ENCODE measurements around the gene SNAPC2.

Gene SNAPC2

DNA sequence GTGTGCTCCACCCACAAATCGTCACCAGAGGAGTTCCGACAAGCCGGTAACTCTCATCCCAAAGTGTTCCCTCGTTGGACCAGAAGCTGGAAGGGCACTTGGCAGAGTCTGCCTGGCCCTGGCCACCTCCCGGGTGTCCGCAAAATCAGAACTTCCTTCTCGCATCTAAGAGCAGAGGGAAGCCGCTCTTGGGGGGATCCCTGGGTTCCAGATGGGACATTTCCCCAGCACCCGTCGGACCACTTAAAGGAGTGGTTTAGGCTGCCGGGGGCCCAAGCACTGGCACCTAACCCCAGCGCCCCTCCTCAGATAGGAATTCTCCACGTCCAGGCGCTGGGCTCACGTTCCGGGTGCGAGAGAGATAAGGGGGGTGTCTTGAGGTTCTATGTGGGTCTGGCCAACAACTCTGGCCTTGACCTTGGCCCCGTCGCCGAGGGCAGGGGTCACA is 17.3 kb upstream of the SNAPC2 start:
- DNase-seq (no peak), ATAC-seq (no peak)
- H3K4me1 Mint-ChIP-seq = peaks cover 48% of the 10 kb centered on the region
- no peaks in the 10 kb centered on the region for H3K9me3 Mint-ChIP-seq
- H3K27ac Mint-ChIP-seq = peak overlapping the region; percentile 92 to 99
- peak overlapping the region; percentile 91 to 94 for H3K4me3 Mint-ChIP-seq
- H3K27me3 Mint-ChIP-seq = no peaks in the 10 kb centered on the region

DNA sequence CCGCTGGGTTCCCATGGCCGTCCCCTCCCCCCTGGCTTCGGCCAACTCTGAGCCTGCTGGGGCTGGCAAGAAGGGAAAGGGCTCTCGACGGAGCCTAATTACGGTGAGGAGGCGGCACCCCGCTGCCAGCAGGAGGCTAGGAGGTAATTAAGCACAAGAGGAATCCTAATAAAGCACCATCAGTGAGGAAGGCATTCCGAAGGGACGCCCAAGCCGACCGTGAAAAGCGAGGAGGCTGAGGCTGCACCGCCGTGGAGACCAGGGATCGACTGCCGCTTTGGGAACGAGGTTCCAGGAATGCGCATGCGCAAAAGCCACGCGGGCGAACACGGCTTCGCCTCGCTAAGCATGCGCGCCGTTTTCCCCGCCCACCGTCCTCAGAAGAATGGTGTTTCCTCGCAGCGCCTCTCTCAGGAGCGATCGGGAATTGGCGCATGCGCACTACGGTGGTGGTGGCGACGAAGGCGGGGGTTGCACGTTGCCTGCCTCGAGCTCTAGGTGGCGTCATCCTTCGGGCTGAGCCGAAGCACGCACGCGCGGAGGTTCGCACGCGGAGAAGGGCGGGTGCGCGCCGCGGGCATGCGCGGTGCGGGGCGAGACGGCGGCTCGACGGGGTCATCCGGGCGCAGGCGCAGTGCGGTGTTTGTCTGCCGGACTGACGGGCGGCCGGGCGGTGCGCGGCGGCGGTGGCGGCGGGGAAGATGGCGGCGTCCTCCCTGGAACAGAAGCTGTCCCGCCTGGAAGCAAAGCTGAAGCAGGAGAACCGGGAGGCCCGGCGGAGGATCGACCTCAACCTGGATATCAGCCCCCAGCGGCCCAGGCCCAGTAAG is 16.7 kb upstream of the SNAPC2 start, which contains the start of gene MAP2K7:
MAP2K7 (plus strand) TSS at position 634 of the 830 bp plus-strand sequence; CDS start at position 702, 68 bp downstream.
- H3K4me3 Mint-ChIP-seq = peak within 1 kb of the TSS; percentile 94 to 95
- H3K27ac Mint-ChIP-seq = peak within 1 kb of the TSS; percentile 96 to 99
- H3K27me3 Mint-ChIP-seq = no peaks in the 10 kb centered on the region
- DNase-seq (peak; percentile 100), ATAC-seq (peak; percentile 81)
- H3K4me1 Mint-ChIP-seq = peaks cover 54% of the 10 kb centered on the region
- no peaks in the 10 kb centered on the region for H3K9me3 Mint-ChIP-seq

DNA sequence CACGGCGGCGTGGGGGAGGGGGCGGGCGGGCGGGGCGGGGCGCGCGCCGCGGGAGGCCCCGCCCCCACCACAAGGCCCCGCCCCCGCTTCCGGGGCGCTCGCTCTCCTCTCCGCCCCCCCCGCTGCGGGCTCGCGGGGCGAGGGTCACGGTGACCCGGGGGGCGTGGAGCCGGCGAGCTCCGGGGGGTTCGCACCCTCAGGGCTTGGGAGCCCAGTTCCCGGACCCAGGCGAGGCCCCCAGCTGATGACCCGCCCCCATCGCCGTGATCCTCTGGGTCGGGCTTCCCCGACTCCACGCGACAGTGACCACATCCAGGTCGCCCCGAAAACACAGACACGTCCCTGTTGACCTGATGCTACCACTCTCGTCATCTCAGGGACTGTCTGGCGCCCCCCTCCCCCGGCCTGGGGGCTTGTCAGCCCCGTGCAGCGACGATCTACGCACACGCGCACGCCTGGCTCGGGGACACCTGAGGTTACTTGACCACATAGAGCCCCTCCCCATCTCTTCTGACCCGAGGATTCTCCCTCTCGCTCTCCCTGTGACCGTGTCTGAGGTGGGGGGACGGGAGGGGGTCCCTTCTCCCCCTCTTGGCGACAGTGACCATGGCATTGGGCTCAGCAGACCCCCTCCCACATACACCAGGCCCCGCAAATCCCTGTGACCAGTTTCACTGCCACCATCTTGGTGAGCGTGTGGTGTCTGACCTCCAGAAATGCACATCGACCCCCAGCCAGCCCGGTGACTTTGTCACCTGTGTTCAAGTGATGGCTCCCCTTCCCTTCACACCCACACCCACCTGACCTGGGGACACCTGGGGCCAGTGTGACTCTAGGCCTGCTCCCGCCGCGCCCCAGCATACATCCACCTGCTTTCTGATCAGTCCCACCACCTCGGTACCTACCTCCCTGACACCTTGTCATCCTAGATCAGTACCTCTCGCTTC is 15.8 kb upstream of the SNAPC2 start:
- no peaks in the 10 kb centered on the region for H3K27me3 Mint-ChIP-seq

DNA sequence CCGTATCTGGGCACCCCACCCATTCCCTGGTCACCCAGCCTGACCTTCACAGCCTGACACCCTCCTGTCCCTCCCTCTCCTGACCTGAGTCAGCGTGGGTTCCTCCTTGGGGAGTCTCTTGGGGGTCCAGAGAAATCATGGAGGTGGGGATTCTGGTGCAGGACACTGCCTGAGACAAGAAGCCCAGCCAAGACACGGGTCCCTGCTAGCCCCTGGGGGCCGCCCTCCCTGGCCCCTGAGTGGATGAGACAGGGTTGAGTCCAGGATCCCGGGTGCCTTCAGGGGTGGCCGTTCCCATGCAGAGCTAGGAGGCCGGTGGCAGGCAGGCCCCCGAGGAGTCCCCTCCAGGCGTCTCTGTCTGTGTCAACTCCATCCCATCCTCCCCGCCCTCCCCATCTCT is 14.9 kb upstream of the SNAPC2 start:
- no peak for DNase-seq
- no peaks in the 10 kb centered on the region for H3K9me3 Mint-ChIP-seq
- peaks cover 55% of the 10 kb centered on the region for H3K4me1 Mint-ChIP-seq
- peak overlapping the region; percentile 96 to 98 for H3K27ac Mint-ChIP-seq
- H3K4me3 Mint-ChIP-seq = peak overlapping the region; percentile 92 to 95
- ATAC-seq = no peak
- H3K27me3 Mint-ChIP-seq = no peaks in the 10 kb centered on the region

More for the DNA sequence above, 15.8 kb upstream of the SNAPC2 start:
- DNase-seq (peak; percentile 70 to 76), ATAC-seq (peak; percentile 69)
- Mint-ChIP-seq H3K9me3 (no peaks in the 10 kb centered on the region), H3K4me3 (peak overlapping the region; percentile 92 to 95), H3K27ac (peak overlapping the region; percentile 96 to 98), H3K4me1 (peaks cover 55% of the 10 kb centered on the region)

DNA sequence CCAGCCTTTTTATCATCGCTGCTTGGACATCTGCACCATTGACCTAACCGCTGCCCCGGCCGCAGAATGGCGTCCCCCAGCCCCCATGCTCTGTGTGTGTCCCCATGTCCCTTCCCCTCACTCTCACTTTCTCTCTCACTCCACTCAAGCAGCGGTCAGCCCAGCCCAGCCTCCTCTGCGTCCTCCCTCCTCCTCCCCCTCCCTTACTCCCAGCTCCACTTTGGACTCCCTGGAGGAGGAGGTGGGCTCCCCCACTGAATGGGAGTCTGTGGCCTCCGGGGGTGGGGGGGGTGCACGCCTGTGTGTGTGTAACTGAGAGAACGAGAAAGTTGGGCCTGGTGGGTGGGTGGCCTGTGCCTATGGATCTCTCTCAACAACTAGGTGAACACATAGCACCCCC is 14.3 kb upstream of the SNAPC2 start:
- peak overlapping the region in 1 of 2 donors; percentile 54 for H3K27ac Mint-ChIP-seq
- DNase-seq (no peak), ATAC-seq (no peak)
- H3K4me1 Mint-ChIP-seq = peaks cover 55% of the 10 kb centered on the region
- H3K4me3 Mint-ChIP-seq = peak overlapping the region; percentile 60 to 92
- no peaks in the 10 kb centered on the region for H3K9me3 Mint-ChIP-seq
- H3K27me3 Mint-ChIP-seq = no peaks in the 10 kb centered on the region

DNA sequence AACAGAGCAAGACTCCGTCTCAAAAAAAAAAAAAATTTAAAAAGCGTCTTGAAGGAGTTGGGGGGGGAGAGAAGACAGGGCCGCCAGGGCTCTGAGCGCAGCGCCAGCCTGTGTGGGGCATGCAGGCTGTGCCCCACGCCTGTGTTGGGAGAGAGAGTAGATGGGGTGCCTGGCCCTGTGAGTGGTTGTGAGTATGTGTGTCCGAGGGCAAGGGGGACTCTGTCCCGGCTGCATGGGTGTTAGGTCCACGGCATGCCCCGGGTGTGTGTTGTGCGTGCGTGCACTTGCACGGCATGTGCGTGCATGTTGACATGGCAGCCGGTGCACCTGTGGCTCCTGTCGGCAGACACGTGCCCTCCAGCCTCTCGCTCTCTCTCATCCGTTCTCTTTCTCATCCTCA is 13.0 kb upstream of the SNAPC2 start:
- peaks cover 55% of the 10 kb centered on the region for H3K4me1 Mint-ChIP-seq
- no peak for ATAC-seq
- H3K9me3 Mint-ChIP-seq = no peaks in the 10 kb centered on the region
- no peak for DNase-seq
- no peak overlapping the region for H3K4me3 Mint-ChIP-seq
- H3K27ac Mint-ChIP-seq = peak overlapping the region; percentile 61 to 82
- H3K27me3 Mint-ChIP-seq = no peaks in the 10 kb centered on the region

DNA sequence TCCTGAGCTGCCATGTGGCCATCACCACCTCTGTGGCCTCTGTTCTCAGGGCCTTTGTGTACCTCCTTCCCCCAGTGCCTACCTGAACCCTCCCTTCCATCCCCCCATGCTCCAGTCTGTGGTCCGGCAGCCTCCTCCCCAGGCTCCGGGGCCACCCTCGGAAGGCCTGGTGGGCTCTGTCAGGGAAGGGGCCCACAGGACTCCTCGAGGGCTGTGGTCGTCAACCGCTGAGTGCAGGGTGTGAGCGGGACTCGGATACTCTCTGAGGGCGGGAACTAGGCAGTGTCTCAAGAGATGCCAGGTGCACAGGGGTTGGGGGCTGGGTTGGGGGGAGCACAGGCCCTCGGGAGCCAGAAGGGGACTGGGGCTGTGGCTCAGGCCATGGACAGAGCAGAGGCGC is 12.6 kb upstream of the SNAPC2 start:
- no peak overlapping the region for H3K4me3 Mint-ChIP-seq
- peak overlapping the region in 1 of 2 donors; percentile 61 for H3K27ac Mint-ChIP-seq
- peaks cover 52% of the 10 kb centered on the region for H3K4me1 Mint-ChIP-seq
- ATAC-seq (no peak), DNase-seq (no peak)
- no peaks in the 10 kb centered on the region for H3K9me3 Mint-ChIP-seq
- no peaks in the 10 kb centered on the region for H3K27me3 Mint-ChIP-seq

DNA sequence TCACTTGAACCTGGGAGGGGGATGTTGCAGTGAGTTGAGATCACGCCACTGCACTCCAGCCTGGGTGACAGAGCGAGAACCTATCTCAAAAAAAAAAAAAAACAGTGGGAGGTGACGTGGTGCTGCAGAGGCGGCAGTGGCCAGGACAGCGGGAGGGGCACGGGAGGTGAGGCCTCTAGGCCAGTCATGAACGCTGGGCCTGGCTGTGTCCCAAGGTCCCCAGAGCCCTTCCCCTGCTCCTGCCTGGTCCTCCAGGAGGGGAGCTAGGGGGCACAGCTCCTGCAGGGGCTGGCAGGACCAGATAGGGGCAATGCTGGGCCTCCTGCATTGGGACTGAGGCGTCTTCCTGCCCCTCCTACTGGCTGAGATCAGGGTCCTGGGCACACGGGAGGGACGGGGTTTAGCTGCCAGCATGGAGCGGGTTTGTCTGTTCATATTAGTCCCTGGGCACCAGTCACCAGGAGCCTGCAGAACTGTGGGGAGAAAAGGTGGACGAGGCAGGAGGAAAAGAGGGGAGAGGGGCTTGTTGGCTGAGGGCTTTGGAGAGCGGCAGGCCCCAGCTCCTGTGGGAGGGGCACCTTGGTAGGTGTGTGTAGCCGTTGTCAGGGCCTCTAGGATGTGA is 11.9 kb upstream of the SNAPC2 start:
- H3K27ac Mint-ChIP-seq = no peak overlapping the region
- H3K27me3 Mint-ChIP-seq = no peaks in the 10 kb centered on the region
- H3K4me1 Mint-ChIP-seq = peaks cover 46% of the 10 kb centered on the region
- ATAC-seq = no peak
- no peaks in the 10 kb centered on the region for H3K9me3 Mint-ChIP-seq
- H3K4me3 Mint-ChIP-seq = no peak overlapping the region
- no peak for DNase-seq

DNA sequence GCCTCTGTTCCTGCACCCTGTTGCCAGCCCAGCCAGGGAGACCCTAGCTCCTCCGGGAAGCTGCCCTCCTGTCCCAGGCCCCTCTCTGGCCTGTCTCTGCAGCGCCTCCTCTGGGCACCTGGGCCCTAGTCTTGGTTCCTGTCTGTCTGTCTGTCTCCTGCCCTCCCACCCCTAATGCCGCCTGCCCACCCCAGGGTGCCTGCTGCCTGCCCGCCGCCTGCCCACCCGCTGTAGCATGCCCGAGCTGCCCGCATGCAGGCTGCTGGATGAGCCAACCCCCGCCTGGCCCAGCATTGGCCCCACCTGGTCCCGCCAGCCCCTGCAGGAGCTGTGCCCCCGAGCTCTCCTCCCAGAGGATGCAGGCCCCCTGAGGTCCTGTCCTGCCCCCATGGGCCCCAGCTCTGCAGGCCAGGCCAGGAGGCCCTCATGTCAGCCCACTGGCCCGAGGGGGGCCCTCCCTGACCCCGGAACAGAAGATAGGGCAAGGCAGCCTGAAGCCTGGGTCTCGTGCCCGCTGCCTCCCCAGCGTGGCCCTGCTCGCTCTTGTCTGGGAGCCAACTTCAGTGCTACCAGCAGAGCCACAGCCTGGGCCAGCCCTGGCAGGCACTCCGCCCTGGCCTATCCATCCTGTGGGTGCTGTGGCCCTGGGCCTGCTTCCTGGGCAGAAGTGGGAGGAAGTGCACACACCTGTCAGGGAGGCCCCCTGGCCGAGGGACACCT is 11.2 kb upstream of the SNAPC2 start:
- DNase-seq (no peak), ATAC-seq (no peak)
- no peak overlapping the region for H3K27ac Mint-ChIP-seq
- H3K27me3 Mint-ChIP-seq = no peaks in the 10 kb centered on the region
- no peaks in the 10 kb centered on the region for H3K9me3 Mint-ChIP-seq
- H3K4me3 Mint-ChIP-seq = no peak overlapping the region
- H3K4me1 Mint-ChIP-seq = peaks cover 42% of the 10 kb centered on the region

DNA sequence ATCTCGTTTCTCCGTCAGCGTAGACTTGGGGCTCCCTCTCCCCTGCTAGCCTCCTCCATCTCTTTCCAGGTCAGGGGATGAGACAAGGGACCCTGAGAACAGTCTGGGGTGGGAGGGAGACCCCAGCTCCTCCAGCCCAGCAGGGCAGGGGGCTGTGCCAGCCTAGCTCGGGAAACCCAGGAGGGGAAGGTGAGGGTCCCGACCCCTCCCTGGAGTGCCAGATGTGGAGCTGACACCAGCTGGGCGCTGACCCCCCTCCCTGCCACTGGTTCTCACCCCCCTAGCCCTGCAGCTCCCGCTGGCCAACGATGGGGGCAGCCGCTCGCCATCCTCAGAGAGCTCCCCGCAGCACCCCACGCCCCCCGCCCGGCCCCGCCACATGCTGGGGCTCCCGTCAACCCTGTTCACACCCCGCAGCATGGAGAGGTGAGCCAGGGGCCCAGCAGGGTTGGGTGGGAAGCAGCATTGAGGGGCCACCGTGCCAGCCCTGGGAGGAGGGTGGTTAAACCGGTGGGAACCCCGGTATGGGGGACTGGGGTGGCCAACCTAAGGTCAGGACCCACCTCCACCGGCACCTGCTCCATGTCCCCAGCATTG is 10.6 kb upstream of the SNAPC2 start:
- Mint-ChIP-seq H3K27ac (no peak overlapping the region), H3K9me3 (no peaks in the 10 kb centered on the region), H3K27me3 (peaks cover under 1% of the 10 kb centered on the region), H3K4me1 (peaks cover 38% of the 10 kb centered on the region), H3K4me3 (no peak overlapping the region)
- DNase-seq (no peak), ATAC-seq (peak; percentile 10)

DNA sequence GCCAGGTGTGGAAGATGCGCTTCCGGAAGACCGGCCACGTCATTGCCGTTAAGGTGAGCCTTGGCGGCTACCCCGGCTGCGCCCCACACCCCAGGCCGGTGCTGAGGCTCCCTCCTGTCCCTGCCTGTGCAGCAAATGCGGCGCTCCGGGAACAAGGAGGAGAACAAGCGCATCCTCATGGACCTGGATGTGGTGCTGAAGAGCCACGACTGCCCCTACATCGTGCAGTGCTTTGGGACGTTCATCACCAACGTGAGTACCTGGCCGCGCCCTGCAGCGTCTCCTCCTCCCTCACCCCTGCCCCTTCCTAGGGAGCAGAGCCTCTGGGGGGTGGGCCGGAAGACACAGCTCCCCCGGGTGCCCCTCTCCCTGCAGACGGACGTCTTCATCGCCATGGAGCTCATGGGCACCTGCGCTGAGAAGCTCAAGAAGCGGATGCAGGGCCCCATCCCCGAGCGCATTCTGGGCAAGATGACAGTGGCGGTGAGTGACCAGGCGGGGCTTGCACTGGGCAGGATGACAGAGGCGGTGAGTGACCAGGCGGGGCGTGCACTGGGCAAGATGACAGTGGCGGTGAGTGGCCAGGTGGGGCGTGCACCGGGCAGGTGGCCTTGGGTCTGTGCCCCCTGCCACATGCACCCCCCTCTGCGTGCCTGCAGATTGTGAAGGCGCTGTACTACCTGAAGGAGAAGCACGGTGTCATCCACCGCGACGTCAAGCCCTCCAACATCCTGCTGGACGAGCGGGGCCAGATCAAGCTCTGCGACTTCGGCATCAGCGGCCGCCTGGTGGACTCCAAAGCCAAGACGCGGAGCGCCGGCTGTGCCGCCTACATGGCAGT is 9.6 kb upstream of the SNAPC2 start:
- peaks cover 10% of the 10 kb centered on the region for H3K27me3 Mint-ChIP-seq
- no peaks in the 10 kb centered on the region for H3K9me3 Mint-ChIP-seq
- H3K4me3 Mint-ChIP-seq = no peak overlapping the region
- no peak for ATAC-seq
- peaks cover 35% of the 10 kb centered on the region for H3K4me1 Mint-ChIP-seq
- H3K27ac Mint-ChIP-seq = no peak overlapping the region
- no peak for DNase-seq

DNA sequence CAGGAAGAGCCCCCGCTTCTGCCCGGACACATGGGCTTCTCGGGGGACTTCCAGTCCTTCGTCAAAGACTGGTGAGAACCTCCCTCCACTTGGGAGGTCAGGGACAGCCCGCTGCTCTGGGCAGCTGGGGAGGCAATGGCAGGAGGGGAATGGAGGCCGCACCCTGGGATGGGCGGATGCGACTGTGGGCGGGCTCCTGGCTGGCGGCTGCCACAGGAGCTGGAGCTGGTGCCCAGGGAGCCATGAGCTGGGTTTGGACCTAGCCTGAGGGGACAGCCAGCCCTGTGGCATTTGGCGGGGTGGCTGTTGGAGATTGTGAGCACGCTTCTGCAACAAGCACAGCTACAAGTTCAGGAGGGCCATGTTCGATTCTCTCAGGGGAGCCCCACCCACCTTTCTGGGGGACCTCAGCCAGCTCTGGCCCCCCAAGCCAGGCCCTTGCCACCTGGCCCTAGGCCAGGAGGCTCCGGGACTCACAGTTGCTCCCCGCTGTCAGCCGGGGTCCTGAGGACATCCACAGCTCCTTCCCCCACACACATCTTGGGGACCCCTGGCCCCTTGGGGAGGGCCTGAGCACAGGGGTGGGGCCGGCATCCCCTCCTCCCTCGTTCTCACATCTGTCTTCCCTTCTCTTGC is 8.5 kb upstream of the SNAPC2 start:
- peaks cover 18% of the 10 kb centered on the region for H3K27me3 Mint-ChIP-seq
- ATAC-seq (no peak), DNase-seq (no peak)
- peaks cover 33% of the 10 kb centered on the region for H3K4me1 Mint-ChIP-seq
- peak overlapping the region in 1 of 2 donors; percentile 95 for H3K27ac Mint-ChIP-seq
- H3K9me3 Mint-ChIP-seq = no peaks in the 10 kb centered on the region
- H3K4me3 Mint-ChIP-seq = no peak overlapping the region

DNA sequence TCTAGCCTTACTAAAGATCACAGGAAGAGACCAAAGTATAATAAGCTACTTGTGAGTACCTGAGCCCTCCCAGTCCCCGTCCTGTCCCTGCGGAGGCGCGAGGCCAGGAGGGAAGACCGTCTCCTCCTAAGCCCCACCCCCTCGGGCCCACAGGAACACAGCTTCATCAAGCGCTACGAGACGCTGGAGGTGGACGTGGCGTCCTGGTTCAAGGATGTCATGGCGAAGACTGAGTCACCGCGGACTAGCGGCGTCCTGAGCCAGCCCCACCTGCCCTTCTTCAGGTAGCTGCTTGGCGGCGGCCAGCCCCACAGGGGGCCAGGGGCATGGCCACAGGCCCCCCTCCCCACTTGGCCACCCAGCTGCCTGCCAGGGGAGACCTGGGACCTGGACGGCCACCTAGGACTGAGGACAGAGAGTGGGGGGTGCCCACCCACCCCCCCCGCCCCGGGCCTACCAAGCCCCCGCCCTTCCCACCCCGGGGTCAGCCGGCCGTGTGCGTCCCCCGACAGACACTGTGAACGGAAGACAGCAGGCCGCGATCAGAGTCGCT is 7.9 kb upstream of the SNAPC2 start:
- H3K27ac Mint-ChIP-seq = peak overlapping the region in 1 of 2 donors; percentile 95
- H3K4me1 Mint-ChIP-seq = peaks cover 32% of the 10 kb centered on the region
- DNase-seq (no peak), ATAC-seq (no peak)
- no peak overlapping the region for H3K4me3 Mint-ChIP-seq
- H3K9me3 Mint-ChIP-seq = no peaks in the 10 kb centered on the region
- H3K27me3 Mint-ChIP-seq = peaks cover 24% of the 10 kb centered on the region

Measured in stimulated activated naive CD8-positive, alpha-beta T cell treated with anti-CD3 and anti-CD28 coated beads, Interleukin-15, amount 100 ng/mL, for 72 hours (primary cell).